Neural crest cell (in vitro differentiated cells): ENCODE measurements around the gene NEDD4. TPM values are rescaled to one million over a fixed set of nuclear protein-coding genes. Genes with fewer than 3 reads are reported as not detected.

Experiments used
- DNase-seq: peaks from one replicate; pipeline ENCODE4 v3.0.0; 2021; ENCODE audit warnings: low read depth, mixed read lengths, low spot score
- H3K27ac Mint-ChIP-seq: one replicate; pipeline ENCODE4 v1.8.0; 2021; ENCODE audit warnings: mild to moderate bottlenecking, mixed read lengths; ENCODE audit not compliant: unreplicated experiment
- H3K27me3 Mint-ChIP-seq: 2 replicates; pipeline ENCODE4 v1.8.0; 2021; ENCODE audit warnings: low read depth, mild to moderate bottlenecking, mixed read lengths
- H3K36me3 Mint-ChIP-seq: 2 replicates; pipeline ENCODE4 v1.8.0; 2021; ENCODE audit warnings: low read depth, mild to moderate bottlenecking, mixed read lengths
- H3K4me1 Mint-ChIP-seq: 2 replicates; pipeline ENCODE4 v1.8.0; 2021; ENCODE audit warnings: mixed read lengths
- H3K4me3 Mint-ChIP-seq: one replicate; pipeline ENCODE4 v1.8.0; 2021; ENCODE audit warnings: mild to moderate bottlenecking, mixed read lengths
- H3K9me3 Mint-ChIP-seq: 2 replicates; pipeline ENCODE4 v1.8.0; 2021; ENCODE audit warnings: mixed read lengths
- total RNA-seq: library from RNA; stranded (reverse); gene quantifications from 2 replicates; pipeline ENCODE4 v1.2.1, GENCODE V29; 2021
- TF ChIP-seq, protein P1 (sequence below): fragments of 200-600 bp; sonication (generic); conservative IDR thresholded peaks from 2 replicates; pipeline ENCODE4 v1.5.0; 2021; ENCODE audit warnings: antibody characterized with exemption, mild to moderate bottlenecking

NEDD4 gene
- total RNA-seq, 1 donor from 2014 or later = 20.3 TPM

DNA sequence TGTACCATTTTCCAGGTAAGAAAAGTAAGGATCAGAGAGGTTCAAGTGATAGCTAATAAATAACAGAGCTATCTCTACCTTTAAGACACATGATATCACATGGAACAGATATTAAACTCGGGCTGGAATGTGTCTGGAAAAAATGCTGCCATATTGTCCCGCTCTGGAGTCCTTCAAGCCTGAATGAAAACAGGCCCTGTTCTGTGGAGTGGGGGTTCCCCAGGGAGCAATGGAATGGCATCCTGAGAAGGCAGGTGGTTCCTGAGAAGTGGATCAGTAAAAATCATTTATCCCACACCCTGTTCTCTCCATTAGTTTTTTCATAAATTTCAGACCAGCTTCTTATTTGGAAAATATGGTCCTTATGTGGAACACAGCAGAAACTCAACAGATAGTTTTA lies 193.2 kb downstream of the NEDD4 start:
- no peak for DNase-seq
- peaks cover 49% of the 10 kb centered on the region for H3K4me1 Mint-ChIP-seq
- no peaks in the 10 kb centered on the region for H3K27me3 Mint-ChIP-seq
- H3K4me3 Mint-ChIP-seq = no peak overlapping the region
- H3K36me3 Mint-ChIP-seq = no peaks in the 10 kb centered on the region
- TF ChIP-seq, protein P1, sequence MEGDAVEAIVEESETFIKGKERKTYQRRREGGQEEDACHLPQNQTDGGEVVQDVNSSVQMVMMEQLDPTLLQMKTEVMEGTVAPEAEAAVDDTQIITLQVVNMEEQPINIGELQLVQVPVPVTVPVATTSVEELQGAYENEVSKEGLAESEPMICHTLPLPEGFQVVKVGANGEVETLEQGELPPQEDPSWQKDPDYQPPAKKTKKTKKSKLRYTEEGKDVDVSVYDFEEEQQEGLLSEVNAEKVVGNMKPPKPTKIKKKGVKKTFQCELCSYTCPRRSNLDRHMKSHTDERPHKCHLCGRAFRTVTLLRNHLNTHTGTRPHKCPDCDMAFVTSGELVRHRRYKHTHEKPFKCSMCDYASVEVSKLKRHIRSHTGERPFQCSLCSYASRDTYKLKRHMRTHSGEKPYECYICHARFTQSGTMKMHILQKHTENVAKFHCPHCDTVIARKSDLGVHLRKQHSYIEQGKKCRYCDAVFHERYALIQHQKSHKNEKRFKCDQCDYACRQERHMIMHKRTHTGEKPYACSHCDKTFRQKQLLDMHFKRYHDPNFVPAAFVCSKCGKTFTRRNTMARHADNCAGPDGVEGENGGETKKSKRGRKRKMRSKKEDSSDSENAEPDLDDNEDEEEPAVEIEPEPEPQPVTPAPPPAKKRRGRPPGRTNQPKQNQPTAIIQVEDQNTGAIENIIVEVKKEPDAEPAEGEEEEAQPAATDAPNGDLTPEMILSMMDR = no peak
- H3K27ac Mint-ChIP-seq = peak overlapping the region; percentile 96
- no peaks in the 10 kb centered on the region for H3K9me3 Mint-ChIP-seq

DNA sequence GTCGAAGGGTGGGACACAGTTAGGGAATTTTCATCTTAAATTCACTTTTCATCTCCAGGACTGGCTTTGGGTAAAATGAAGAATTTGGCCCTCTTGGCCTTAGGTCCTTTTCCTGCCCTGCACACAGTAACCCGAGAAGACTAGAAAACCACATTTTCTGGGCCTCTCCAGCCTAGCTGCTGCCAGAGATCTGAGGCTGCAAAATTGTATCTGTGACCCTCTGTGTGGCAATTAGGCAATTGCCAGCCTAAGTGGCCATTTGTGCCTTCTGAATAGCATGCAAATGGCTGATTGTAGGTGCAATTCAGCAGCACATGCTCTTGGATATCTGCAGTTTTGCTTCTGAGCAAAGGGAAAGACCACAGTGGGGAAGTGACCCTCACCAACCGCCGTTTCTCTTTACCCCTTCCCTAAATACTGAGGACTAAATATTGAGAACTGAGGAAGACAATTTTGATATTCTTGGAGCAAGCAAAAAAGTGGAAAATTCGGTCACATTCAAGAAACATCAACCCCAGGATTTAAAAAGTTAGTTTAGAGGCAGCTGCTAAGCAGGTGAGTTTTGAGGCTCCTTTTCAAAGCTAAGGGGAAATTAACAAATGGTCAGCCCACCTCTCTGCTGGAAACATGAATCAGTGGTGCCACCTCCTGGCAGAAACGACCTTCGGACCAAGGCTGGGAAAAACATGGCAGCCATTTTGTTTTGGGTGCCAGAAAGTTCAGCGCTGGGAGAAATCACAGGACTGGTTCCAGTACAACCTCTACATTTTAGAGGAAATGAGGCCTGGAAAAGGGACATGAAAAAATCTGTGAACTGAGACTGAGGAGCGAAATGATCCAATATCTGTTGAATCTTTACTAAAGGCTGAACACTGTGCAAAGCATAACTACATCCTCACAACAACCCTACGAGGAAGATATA lies 193.9 kb downstream of the NEDD4 start:
- peaks cover 4% of the 10 kb centered on the region for H3K9me3 Mint-ChIP-seq
- H3K4me1 Mint-ChIP-seq = peaks cover 49% of the 10 kb centered on the region
- peak; percentile 87 for DNase-seq
- H3K27ac Mint-ChIP-seq = peak overlapping the region; percentile 96
- no peaks in the 10 kb centered on the region for H3K27me3 Mint-ChIP-seq
- TF ChIP-seq, protein P1 = peak; percentile 85
- H3K4me3 Mint-ChIP-seq = no peak overlapping the region
- peaks cover 2% of the 10 kb centered on the region for H3K36me3 Mint-ChIP-seq

DNA sequence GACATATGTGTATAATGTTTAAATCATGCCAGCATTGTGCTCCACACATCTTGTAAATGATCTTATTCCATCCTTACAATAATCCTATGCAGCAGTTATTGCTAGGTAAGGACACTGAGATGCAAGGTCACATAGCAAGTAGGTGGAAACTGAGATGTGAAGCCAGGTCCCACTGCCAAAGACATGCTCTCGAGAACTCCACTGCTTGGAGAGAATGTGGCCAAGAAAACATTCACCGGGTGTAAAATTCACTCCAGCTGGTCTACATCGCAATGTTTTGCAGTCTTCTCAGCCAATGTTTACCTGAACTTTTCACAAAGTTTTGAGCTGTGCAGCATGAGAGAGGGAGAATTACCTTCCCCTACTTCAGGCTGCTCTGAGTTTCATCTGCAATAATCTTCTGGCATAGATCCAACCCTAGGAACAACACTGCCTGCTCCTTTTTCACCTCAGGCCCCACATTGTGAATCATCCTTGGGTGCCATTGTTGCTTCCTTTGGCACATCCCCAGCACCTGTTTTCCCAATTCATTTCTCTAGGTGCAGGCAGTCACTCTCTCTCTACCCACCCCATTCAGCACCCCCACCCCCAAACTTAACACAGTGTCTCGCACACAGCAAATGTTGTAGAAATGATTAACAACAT lies 197.0 kb downstream of the NEDD4 start:
- no peak for DNase-seq
- Mint-ChIP-seq H3K27ac (peak overlapping the region; percentile 91), H3K36me3 (peaks cover 10% of the 10 kb centered on the region), H3K27me3 (no peaks in the 10 kb centered on the region), H3K4me3 (no peak overlapping the region), H3K4me1 (peaks cover 43% of the 10 kb centered on the region), H3K9me3 (peaks cover 9% of the 10 kb centered on the region)
- TF ChIP-seq, protein P1 = no peak

DNA sequence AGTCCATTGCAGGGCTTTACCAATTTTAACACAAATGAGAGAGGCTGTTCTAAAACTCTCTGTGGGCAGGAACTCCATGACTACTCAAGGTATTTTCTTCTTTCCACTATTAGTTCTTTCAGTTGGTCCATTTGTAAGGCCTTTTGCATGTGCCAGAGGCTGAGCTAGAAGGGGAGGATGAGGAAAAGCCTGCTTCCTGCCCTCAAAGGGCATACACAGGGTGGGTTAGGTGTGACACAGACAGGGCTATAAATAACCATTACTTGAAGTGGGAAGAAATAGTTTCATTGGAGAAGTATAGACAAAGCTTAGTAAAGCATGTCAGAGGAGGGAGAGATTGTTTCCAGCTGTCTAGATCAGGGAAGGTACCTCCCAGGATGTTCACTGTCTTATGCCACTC lies 198.4 kb downstream of the NEDD4 start:
- Mint-ChIP-seq H3K36me3 (peaks cover 10% of the 10 kb centered on the region), H3K4me1 (peaks cover 47% of the 10 kb centered on the region), H3K4me3 (no peak overlapping the region), H3K27ac (no peak overlapping the region), H3K27me3 (no peaks in the 10 kb centered on the region), H3K9me3 (peaks cover 10% of the 10 kb centered on the region)
- TF ChIP-seq, protein P1 = no peak
- no peak for DNase-seq

DNA sequence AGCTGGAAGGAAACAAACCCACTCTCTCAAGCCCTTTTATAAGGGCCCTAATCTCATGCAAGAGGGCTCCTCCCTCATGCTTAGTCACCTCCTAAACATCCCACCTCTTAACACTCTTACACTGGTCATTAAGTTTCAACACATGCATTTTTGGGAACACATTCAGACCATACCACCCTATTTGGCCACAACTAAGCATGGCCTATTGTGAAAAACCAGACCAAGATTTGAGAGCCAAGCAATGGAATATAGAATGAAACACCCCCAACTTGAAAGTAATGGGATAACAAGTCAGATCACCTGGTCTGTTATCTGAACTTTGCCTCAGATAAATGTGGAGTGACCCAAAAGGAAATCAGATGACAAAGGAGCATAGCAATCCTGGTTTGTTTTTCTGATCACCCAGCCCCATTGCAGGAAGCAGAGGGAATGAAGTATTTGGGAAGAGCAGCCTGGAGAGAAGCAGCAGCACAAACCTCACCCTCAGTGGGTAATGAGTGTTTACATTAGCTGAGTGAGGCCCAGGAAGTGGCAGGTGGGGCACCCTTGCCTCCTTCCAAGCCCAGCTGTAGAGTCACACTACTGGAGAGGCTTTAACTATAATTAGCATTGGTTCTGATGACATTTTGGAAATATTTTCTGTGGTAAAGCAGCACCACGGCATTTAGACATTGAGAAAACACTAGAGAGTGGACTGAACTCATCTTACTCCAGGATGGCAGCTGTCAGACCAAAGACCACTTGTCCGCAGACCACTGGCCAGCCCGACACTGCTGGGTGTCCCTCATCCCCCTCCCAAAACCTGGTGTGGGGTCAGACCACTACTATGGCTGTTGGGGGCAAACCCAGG lies 201.6 kb downstream of the NEDD4 start:
- H3K27ac Mint-ChIP-seq = no peak overlapping the region
- no peaks in the 10 kb centered on the region for H3K27me3 Mint-ChIP-seq
- peaks cover 36% of the 10 kb centered on the region for H3K4me1 Mint-ChIP-seq
- DNase-seq = no peak
- no peak overlapping the region for H3K4me3 Mint-ChIP-seq
- TF ChIP-seq, protein P1 = no peak
- peaks cover 17% of the 10 kb centered on the region for H3K9me3 Mint-ChIP-seq
- H3K36me3 Mint-ChIP-seq = peaks cover 10% of the 10 kb centered on the region
